ENCODE measurements around the gene TGM5.
"Not testable (repeated sequence)": the region's sequence is repeated elsewhere in the genome, so short reads cannot be mapped to it uniquely, and the experiment has no call there.

Gene TGM5

GRCh38 chr15:43243020-43243645 lies 23.6 kb downstream of the TGM5 start:
- DNase-seq = no peak

GRCh38 chr15:43242616-43243015 lies 24.1 kb downstream of the TGM5 start:
- no peak for DNase-seq

- DNase-seq = no peak
These were observed 25.6 kb downstream of the TGM5 start for GRCh38 chr15:43241100-43241499.

- DNase-seq = no peak
These were observed 26.8 kb downstream of the TGM5 start for GRCh38 chr15:43239732-43240491.

- DNase-seq = no peak
These were observed 28.0 kb downstream of the TGM5 start for GRCh38 chr15:43238671-43239131.

- DNase-seq = no peak
These were observed 28.8 kb downstream of the TGM5 start for GRCh38 chr15:43237842-43238470.

DNA sequence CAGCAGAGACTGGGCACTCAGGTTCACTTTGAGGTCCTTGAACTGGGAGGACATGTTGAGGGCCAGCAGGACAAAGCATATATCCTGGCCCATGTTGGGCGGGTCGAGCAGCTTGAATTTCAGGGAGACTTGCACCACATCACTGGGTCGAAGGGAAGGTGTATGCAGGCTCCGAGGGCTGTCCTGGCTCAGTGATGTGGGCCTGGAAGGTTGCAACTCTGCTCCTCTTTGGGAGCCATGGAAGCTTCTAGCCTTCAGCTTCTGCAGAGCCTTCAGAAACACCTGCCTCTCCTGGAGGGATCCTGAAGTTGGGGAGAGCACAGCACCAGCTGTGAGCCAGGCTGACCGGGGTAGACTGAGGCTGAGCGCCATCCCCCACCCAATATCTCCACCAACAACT lies 31.2 kb downstream of the TGM5 start:
- DNase-seq = no peak

DNA sequence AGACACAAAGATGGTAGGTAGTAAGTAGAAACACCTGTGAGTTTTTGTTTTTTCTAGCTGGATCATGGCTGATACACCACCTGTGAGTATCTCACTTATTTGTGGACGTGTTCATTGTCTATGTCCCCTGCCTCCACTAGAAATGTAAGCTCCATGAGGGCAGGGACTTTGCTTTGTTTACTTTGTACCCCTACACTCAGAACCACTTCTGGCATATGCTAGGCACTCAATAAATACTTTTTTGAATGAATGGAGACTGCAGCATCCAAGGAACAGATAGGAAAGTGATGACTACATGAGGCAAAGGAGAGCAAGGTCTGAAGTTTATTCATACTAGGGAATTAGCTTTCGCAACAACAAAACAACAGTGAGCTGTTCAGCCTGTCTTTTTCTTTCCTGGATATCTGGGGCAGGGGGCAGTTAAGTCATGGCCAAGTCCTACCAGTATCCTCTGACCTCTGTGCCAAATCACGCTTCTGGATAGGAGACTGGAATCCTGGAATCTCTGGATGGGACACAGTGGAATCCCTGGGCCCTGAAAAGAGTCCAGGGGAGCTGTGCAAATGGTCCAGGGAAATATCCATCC lies 34.3 kb downstream of the TGM5 start:
- DNase-seq = no peak

GRCh38 chr15:43230640-43231115 lies 36.0 kb downstream of the TGM5 start:
- no peak for DNase-seq

- no peak for DNase-seq
These were observed 36.8 kb downstream of the TGM5 start for GRCh38 chr15:43229977-43230376.

DNA sequence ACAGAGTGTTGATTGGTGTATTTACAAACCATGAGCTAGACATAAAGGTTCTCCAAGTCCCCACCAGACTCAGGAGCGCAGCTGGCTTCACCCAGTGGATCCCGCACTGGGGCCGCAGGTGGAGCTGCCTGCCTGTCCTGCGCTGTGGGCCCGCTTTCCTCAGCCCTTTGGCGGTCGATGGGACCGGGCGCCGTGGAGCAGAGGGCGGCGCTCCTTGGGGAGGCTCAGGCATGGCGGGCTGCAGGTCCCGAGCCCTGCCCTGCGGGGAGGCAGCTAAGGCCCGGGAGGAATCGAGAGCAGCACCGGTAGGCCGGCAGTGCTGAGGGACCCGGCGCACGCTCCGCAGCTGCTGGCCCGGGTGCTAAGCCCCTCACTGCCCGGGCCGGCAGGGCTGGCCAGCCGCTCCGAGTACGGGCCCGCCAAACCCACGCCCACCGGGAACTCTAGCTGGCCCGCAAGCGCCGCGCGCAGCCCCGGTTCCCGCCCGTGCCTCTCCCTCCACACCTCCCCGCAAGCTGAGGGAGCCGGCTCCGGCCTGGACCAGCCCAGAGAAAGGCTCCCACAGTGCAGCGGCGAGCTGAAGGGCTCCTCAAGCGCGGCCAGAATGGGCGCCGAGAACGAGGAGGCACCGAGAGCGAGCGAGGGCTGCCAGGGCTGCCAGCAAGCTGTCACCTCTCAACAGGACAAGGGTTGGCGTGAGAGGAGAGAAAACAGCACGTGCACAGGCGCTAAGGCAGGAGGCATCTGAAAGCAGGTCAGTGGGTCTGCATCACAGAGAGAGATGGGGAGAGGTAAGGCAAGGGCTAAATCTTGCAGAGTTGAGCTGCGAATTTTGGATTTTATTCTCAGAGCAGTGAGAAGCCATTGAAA lies 40.1 kb downstream of the TGM5 start:
- DNase-seq = no peak

GRCh38 chr15:43225950-43226255 lies 40.8 kb downstream of the TGM5 start:
- DNase-seq = not testable (repeated sequence)

DNA sequence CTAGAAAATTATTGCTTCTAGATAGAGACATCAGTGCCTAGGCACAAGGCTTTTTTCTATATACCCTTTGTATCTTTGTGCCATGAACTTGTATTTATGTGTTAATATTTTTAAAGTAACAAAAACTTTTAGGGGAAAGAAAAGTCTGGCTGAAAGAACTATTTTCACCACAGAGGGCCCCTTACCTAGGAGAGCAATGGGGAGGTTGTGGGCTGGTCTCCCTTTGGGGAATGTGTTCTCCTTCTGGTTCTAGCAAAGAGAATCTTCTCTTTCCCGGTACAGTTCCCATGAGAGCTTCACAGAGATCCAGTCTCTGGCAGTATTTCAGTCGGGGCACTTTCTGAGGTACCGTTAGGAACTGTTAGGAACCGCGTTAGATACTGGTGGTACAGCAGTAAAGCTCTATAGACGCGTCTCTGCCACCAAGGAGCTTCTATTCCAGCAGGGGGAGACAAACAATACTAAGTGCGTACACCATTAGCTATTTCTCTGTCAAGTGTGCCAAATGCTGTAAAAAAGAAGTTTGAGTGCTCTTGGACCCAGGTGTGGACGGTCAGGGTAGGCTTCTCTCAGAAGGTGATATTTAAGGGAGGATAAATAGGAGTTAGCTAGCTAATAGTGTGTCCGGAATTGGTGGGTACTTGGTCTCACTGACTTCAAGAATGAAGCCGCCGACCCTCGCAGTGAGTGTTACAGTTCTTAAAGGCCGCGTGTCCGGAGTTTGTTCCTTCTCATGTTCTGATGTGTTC lies 41.4 kb downstream of the TGM5 start:
- DNase-seq = peak; percentile 31

DNA sequence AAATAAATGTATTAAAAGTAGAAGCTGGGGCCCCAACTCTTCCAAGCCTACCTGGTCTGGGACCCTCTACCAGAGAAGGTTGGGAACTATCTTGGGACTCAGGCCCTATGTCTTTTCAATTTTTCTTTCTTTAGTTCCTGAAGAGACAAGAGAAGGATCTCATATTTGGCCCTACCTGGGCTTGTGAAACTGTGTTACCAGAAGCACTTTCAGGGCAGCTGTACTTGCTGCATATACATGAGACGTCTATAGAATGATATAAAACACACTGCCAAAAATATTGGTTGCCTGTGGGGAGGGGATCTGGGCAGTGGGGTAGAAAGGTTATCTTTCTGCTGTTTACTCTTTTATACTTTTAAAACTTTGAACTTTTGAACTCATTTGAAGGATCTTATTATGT lies 45.3 kb downstream of the TGM5 start:
- DNase-seq = no peak

DNA sequence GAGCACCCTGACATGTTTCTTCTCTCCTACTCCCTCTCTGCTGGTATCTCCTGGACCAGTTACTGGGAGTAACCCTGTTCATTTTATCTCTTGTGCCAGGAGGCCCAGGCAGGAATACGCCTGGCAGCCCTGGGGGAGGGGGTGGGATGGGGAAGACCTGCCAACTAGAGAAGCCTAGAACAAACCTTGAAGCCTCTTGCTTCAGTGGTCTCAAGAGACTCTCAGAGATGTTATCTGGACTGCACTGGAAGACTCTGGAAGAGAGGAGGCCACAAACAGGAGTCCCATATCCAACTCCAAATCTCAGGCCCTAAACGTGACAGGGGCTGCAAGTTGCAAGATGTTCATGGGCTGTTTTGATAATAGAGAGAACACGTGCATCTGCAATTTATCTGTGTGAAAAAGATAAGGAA lies 45.7 kb downstream of the TGM5 start, which contains the start of gene EPB42:
Gene EPB42, minus strand, starts transcription at position 28 of the 413 bp plus-strand sequence. CDS start 193 bp downstream, outside the sequence.
- DNase-seq = no peak

DNA sequence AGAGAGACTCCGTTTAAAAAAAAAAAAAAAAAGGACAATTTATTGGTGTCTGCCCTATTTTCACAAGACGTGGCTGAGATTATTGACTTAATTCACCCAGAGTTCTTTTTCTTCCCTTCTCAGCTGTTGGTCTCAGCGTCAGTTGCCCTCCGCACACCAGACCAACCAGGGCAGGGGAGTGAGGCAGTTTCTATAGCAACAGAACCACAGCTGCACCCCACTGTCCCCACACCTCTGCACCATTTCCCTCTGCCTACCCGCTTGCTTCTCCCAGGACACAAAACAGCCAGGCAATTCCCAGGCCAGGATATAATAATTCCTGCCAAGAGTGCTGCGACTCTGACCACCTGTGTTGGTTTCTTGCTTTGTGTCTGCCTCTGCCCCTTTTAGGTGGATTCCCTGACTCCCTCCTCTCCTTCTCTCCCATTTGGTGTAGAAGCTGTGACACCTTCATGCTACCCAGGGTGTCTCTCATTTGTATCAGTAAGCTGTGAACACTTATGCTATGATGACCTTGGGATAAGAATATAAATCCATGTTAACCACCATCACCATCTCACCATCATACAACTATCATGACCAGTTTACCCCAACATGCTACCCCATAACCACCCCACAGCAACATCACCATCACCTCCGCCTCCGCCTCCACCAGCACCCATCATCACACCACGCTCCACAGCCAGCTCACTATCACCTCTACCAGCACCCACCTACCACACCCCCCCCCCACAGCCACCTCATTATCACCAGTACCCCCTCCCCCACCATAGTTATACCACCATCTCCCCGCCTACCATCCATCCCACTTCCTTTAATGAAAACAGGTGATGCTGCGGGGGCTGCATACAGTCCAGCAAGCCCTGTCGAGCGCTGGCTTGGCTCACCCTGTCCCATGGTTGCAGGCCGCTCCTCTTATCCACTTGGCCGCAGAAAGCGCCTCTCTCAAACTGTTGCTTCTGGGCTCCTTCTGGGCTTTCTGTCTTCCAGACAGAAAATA lies 46.5 kb downstream of the TGM5 start:
- DNase-seq = no peak

DNA sequence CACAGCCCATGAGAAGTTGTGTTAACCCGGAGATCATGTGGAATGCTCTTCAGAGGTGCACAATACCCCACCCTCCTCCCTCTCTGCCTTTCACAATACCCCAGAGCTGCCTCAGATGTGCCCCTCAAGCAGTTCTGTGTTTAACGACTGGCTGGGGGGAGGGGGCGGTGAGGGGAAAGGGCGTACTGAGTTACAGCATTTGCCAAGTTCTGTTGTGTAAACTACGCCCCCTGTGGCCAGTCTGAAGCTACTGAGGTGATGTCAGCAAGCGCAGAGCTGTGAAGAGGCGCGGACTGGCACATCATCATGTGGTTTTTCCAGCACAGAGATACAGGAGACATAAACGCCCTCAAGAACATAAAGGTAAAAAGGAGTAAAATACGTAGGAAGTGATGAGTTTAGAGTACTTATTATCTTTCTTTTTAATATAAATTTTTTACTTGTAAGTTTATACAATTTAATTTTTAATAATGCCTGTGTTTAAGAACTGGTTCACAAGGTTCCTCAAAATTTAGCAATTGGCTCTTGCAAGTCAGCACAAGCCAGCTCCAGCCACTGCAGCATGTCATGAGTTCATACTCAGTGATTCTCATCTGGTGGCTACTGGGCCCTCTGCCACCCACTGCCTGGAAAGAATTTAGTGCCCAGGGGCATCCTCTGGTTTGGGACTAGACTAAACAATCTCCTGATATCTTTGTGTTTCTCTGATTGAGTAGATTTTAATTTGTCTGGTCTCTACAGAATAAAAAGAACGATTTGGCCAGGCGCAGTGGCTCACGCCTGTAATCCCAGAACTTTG lies 47.6 kb downstream of the TGM5 start:
- no peak for DNase-seq

DNA sequence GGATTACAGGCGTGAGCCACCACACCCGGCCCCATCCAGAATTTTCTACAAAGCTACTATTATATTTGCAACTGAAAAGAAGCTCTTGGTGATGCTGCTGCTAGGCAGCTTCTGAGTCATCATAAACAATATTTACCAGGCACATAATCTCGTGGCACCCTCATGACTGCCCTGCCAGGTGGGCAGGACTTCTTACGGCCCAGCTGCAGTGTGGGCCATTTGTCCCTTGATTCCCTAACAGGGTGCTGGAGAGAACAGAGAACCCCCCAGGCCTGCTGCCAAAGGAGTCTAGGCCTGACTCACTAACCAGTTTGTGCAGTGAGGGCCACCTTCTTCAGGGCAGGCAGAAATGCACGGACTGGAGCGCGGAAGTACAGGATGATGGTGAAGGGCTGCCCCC lies 50.8 kb downstream of the TGM5 start:
- DNase-seq = no peak

GRCh38 chr15:43214592-43215295 lies 52.0 kb downstream of the TGM5 start:
- DNase-seq = no peak
